ENCODE results near the gene PLXNB2. TPM values are rescaled to one million over a fixed set of nuclear protein-coding genes. Genes with fewer than 3 reads are reported as not detected.

Gene PLXNB2
- polyA plus RNA-seq, 3 donors, result 38.2 to 368 (median 70.5) TPM

DNA sequence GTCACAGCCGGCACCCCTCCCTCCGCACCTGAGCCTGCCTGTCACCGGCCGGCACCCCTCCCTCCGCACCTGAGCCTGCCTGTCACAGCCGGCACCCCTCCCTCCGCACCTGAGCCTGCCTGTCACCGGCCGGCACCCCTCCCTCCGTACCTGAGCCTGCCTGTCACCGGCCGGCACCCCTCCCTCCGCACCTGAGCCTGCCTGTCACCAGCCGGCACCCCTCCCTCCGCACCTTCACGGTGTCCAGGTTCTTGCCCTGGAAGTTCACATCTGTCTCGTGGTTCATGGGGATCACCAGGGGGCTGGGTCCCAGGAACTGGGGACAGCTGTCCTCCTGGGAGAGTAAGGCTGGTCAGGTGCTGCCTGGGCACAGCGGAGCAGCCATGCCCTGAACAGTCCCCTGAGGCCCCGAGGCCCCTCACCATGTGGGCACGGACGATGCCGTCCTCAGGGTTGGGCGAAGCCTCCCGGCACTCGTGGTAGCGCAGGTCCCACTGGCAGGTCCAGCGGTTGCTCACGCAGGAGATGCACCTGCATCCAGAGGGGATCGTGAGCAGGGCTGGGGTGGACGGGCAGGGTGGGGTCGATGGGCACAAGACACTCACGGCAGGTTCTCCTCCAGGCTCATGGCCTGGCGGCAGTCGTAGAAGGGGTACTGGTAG is 21.7 kb downstream of the PLXNB2 start:
- Histone ChIP-seq H3K4me1 (ENCODE audit: control insufficient read depth in 1 of 2, insufficient read depth in 2 of 2, low read length in 2 of 2) (no peaks in the 10 kb centered on the region), H2AFZ (ENCODE audit: insufficient read depth, low read depth, low read length, poor library complexity, severe bottlenecking) (no peak overlapping the region), H3K27ac (ENCODE audit: low read depth in 1 of 2, low read length in 2 of 2) (no peak overlapping the region), H4K20me1 (ENCODE audit: insufficient read depth, low read length) (peaks cover 100% of the 10 kb centered on the region), H3K9ac (ENCODE audit: insufficient read depth, low read length, poor library complexity, severe bottlenecking) (no peak overlapping the region), H3K9me3 (replicated peaks in 1 of 2; ENCODE audit: control insufficient read depth in 1 of 2, insufficient read depth in 1 of 2, low read length in 2 of 2) (no peaks in the 10 kb centered on the region), H3K36me3 (replicated peaks in 1 of 2; ENCODE audit: control insufficient read depth in 1 of 2, insufficient read depth in 2 of 2, low read length in 2 of 2) (peaks cover 94 to 98% of the 10 kb centered on the region in 2 donors), H3K27me3 (ENCODE audit: control insufficient read depth in 2 of 2, insufficient read depth in 2 of 2, low read length in 2 of 2) (no peaks in the 10 kb centered on the region), H3K79me2 (ENCODE audit: insufficient read depth, low read length) (peaks cover 50% of the 10 kb centered on the region), H3K4me3 (replicated peaks in 1 of 3; ENCODE audit: low read depth in 2 of 3, low read length in 3 of 3) (no peak overlapping the region), H3K4me2 (replicated peaks; ENCODE audit: extremely low read depth, low read length, poor library complexity, severe bottlenecking) (no peak overlapping the region)
- Mint-ChIP-seq H3K9me3 (no peaks in the 10 kb centered on the region), H3K27ac (peak overlapping the region in 1 of 7 donors; percentile 26), H3K27me3 (ENCODE audit: low read depth in 3 of 3) (peaks cover 0 to 2% (median 0%) of the 10 kb centered on the region in 3 donors), H3K36me3 (peaks cover 54 to 82% of the 10 kb centered on the region in 2 donors), H3K4me3 (no peak overlapping the region), H3K4me1 (no peaks in the 10 kb centered on the region)
- TF ChIP-seq, protein P1, sequence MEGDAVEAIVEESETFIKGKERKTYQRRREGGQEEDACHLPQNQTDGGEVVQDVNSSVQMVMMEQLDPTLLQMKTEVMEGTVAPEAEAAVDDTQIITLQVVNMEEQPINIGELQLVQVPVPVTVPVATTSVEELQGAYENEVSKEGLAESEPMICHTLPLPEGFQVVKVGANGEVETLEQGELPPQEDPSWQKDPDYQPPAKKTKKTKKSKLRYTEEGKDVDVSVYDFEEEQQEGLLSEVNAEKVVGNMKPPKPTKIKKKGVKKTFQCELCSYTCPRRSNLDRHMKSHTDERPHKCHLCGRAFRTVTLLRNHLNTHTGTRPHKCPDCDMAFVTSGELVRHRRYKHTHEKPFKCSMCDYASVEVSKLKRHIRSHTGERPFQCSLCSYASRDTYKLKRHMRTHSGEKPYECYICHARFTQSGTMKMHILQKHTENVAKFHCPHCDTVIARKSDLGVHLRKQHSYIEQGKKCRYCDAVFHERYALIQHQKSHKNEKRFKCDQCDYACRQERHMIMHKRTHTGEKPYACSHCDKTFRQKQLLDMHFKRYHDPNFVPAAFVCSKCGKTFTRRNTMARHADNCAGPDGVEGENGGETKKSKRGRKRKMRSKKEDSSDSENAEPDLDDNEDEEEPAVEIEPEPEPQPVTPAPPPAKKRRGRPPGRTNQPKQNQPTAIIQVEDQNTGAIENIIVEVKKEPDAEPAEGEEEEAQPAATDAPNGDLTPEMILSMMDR (IDR thresholded peaks at IDR 0.05), result no peak
- DNase-seq, result no peak
- intact Hi-C loops (cut with micrococcal nuclease), result no loop called here
- WGBS (ENCODE audit: insufficient coverage), result 98% methylated on average over 27 of the region's 34 CpGs

DNA sequence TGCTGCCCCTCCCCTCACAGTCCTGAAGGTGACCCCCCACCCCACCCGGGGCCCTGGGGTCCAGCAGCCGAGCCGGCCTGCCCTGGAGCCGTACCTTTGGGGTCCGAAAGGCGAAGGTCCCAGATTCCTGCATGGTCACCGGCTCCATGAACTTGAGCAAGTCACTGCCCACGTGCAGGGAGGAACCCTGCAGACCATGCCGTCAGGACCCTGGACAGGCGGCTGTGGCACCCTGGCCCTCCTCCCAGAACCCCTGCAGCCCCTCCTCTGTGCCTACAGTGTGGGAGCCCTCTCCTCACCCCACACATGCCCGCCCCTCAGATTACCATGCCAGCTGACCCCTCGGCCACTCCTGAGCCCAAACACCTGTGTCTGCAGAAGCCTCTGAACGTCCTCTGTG is 23.0 kb downstream of the PLXNB2 start:
- no peak overlapping the region for H3K4me3 ChIP-seq (replicated peaks in 1 of 3; ENCODE audit: low read depth in 2 of 3, low read length in 3 of 3)
- peaks cover 98% of the 10 kb centered on the region for H4K20me1 ChIP-seq (ENCODE audit: insufficient read depth, low read length)
- no peaks in the 10 kb centered on the region for H3K27me3 ChIP-seq (ENCODE audit: control insufficient read depth in 2 of 2, insufficient read depth in 2 of 2, low read length in 2 of 2)
- no peak overlapping the region for H3K4me2 ChIP-seq (replicated peaks; ENCODE audit: extremely low read depth, low read length, poor library complexity, severe bottlenecking)
- H3K79me2 ChIP-seq (ENCODE audit: insufficient read depth, low read length), result peaks cover 38% of the 10 kb centered on the region
- intact Hi-C loops (cut with micrococcal nuclease), result no loop called here
- no peaks in the 10 kb centered on the region for H3K9me3 ChIP-seq (replicated peaks in 1 of 2; ENCODE audit: control insufficient read depth in 1 of 2, insufficient read depth in 1 of 2, low read length in 2 of 2)
- H2AFZ ChIP-seq (ENCODE audit: insufficient read depth, low read depth, low read length, poor library complexity, severe bottlenecking), result no peak overlapping the region
- no peak overlapping the region for H3K9ac ChIP-seq (ENCODE audit: insufficient read depth, low read length, poor library complexity, severe bottlenecking)
- DNase-seq, result no peak
- H3K4me3 Mint-ChIP-seq, result no peak overlapping the region
- peak overlapping the region in 1 of 7 donors; percentile 38 for H3K27ac Mint-ChIP-seq
- H3K36me3 ChIP-seq (replicated peaks in 1 of 2; ENCODE audit: control insufficient read depth in 1 of 2, insufficient read depth in 2 of 2, low read length in 2 of 2), result peaks cover 92 to 97% of the 10 kb centered on the region in 2 donors
- H3K27me3 Mint-ChIP-seq (ENCODE audit: low read depth in 3 of 3), result peaks cover 0 to 2% (median 0%) of the 10 kb centered on the region in 3 donors
- H3K36me3 Mint-ChIP-seq, result peaks cover 50 to 82% of the 10 kb centered on the region in 2 donors
- no peak overlapping the region for H3K27ac ChIP-seq (ENCODE audit: low read depth in 1 of 2, low read length in 2 of 2)
- no peaks in the 10 kb centered on the region for H3K4me1 ChIP-seq (ENCODE audit: control insufficient read depth in 1 of 2, insufficient read depth in 2 of 2, low read length in 2 of 2)
- no peaks in the 10 kb centered on the region for H3K9me3 Mint-ChIP-seq
- TF ChIP-seq, protein P1 (IDR thresholded peaks at IDR 0.05), result no peak
- H3K4me1 Mint-ChIP-seq, result no peaks in the 10 kb centered on the region
- 95% methylated on average over 11 of the region's 13 CpGs for WGBS (ENCODE audit: insufficient coverage)
